ENCODE data around the gene MDN1.

MDN1 gene

DNA sequence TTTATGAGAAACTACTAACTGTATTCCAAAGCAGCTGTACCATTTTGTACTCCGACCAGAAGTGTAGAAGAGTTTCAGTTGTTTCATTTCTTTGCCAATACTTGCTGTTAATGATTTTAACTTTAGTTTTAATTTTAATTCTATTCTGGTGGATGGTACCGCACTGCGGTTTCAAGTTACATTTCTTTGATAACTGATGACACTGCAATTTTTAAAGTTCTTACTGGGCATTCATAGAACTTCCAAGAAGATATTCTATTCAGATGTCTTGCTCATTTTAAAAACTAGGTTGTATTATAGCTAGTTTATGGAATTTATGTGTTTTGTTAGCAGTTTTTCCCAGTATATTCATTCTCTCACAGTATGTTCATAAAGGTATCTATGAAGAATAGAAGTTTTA, 117.2 kb downstream of the MDN1 start:
- DNase-seq (ENCODE audit: low read depth, low spot score): no peak

DNA sequence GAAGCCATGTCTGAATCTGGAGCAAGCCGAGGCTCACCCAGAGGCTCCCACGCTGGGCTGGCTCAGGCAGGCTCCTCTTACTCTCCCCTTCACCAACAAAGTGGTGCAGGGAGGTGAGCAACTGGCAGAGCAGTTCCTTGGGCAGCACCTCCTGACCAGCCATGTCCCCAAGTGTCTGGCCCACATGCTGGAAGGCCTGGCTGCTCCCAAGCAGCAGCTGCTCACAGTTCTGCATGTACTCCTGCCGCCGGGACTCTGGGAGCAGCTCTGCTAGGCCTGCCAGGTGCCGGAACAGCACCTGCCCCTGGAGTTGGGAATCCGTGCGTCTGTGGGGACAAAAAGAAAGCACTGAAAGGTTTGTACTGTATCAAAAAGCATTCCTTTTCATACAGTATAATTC, 123.9 kb downstream of the MDN1 start:
- no peak for DNase-seq (ENCODE audit: low read depth, low spot score)

DNA sequence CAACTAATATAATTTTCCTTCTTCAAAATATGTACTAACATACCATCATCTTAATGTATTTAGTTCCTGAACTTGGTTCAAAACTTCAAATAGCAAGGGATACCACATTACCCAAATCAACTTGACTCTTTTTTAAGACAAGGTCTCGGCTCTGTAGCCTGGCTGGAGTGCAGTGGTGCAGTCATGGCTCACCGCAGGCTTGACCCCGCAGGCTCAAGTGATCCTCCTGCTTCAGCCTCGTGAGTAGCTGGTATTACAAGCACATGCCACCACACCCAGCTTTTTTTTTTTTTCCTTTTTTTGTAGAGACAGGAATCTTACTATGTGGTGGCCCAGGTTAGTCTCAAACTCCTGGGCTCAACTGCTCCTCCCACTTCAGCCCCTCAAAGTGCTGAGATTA, 125.2 kb downstream of the MDN1 start:
- DNase-seq (ENCODE audit: low read depth, low spot score): no peak

DNA sequence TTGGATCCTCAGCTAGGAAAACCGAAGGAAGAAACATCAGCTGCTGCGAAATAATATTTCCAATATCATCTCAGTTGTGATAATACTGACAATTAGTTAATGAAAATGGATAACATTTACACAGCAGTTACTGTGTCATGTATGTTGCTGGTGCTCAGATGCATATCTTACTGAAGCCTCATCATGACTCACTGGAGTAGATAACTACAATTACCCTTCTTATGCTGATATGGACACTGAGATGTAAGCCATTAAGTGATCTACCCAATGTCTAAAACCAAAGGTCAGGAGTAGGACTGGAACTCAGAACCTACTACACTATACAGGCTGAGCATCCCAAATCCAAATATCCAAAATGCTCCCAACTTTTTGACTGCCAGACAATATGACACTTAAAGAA, 126.4 kb downstream of the MDN1 start:
- DNase-seq (ENCODE audit: low read depth, low spot score): no peak

DNA sequence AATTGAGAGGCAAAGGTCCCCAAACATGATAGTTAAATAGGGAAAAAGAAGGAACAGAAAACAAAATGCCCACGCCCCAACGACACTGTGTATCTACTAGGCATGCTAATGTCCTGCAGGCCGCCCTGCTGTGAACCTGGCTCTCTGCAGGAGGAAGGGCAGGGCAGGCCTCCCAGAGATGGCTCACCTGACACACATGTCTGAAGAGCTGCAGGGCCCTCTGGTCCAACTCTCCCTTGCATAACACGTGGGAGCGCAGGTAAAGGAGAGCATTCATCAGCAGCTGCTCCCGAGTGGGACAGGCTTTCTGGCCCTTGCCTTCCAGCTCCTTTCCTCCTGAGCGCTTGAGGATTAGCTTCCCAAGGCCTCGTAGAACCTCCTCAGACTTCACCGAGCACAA, 127.3 kb downstream of the MDN1 start:
- no peak for DNase-seq (ENCODE audit: low read depth, low spot score)

DNA sequence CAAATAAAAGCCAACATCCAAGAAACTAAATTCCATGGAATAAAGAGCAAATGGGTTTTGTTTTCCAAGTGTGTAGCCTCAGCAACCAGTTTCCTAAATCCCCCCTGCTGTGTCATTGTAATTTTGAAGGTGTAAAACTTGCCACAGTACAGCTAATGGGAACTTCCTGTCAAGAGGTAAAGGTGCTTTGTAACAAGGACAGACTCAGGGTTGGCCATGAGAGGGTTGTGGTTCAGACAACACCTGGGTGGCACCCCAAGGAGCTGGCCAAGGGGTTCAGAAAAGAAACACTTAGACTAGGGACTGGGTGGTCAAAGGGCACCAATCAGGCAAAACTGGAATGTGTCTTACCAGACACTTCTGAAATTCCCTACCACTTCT, 128.7 kb downstream of the MDN1 start:
- DNase-seq (ENCODE audit: low read depth, low spot score): no peak

DNA sequence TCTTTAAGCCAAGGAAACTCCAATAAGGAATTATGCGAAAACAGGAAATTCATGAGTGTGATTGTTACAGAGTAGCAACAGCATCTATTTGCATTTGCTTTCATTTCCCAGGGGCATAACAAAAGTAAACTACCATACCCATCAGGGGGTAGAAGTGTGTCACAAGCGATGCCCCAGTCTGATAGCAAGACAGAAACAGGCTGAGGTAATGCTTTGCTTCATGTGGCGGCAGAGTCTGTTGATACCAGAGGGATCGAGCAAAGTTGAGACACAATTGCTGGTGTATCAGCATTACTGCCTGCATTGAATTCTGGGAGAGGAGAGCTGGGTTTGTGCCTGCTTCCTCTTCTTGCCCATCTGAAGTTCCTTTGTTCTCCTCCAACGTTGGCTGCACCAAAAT, 129.9 kb downstream of the MDN1 start:
- peak; percentile 23 for DNase-seq (ENCODE audit: low read depth, low spot score)

DNA sequence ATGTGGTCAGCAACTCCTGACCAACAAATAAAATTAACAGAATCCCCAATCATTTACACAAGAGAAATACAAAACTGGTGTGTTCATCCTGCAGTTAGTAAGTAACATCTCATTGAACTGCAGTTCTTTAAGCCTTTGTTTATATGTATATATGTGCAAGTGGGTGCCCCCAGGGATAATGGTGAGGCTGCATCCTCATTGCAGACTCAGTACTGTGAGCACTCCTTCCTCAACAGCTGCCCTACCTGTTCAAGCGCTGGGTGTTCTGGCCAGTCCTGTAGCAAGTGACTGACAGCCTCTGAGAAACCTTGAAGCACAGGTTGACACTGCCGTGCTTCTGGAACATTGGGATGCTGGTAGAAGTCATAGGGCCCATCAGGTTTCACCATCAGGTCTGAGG, 131.3 kb downstream of the MDN1 start:
- no peak for DNase-seq (ENCODE audit: low read depth, low spot score)

DNA sequence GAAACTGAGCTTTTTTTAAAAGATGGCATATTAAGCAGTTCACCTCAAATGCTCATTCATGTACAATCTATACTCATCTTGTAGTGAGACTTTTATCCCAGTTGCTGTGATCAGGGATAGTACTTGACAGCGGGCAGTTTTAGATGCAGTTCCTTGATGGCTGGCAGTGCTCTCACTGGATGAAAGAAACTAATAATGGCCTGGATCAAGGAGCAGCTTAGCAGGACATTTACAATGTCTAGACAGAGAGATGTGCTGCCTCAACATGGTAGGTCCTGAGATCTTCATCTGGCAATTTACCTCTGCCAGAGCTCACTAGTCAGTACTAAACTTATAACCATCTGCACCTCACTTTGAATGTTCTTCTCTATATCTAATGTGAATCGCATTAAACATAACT, 134.3 kb downstream of the MDN1 start:
- DNase-seq (ENCODE audit: low read depth, low spot score): no peak

DNA sequence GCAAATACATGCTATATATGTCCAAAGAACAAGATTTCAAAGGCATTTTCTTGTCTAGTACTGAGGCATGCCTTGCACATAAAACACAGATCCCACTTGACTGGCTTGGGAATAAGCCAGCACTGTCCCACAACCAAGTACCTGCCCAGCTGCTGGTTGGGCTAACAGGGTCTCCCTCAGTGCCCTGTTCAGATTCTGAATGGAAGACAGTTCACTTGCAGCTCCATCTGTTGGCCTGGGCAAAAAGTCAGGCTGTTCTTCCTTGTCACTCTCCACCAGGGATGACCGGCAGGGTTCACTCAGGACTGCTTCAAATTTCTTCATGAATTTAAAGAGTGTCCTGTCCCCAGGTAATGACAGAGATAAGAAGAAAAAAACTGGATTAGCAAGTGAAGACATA, 136.6 kb downstream of the MDN1 start:
- DNase-seq (ENCODE audit: low read depth, low spot score): no peak

DNA sequence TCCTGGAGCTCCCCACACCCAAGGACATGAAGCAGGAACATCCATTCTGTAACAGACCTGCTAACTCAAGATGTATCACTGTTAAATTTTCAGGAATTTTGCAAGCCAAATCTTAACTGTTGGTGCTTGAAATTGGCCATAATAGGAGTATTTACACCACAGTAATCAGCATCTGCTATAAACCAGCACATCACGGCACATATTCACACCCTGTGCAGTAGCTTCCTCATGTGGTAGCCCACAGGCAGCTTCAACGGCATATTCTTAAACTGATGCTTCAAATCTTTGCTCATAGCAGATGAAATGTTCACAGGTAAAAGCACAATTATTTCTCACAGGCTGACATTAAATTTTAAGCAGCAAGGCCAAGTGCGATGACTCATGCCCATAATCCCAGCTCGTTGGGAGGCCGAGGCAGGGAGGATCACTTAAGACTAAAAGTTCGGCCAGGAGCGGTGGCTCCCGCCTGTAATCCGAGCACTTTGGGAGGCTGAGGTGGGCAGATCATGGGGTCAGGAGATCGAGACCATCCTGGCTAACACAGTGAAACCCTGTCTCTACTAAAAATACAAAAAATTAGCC, 137.5 kb downstream of the MDN1 start:
- no peak for DNase-seq (ENCODE audit: low read depth, low spot score)

DNA sequence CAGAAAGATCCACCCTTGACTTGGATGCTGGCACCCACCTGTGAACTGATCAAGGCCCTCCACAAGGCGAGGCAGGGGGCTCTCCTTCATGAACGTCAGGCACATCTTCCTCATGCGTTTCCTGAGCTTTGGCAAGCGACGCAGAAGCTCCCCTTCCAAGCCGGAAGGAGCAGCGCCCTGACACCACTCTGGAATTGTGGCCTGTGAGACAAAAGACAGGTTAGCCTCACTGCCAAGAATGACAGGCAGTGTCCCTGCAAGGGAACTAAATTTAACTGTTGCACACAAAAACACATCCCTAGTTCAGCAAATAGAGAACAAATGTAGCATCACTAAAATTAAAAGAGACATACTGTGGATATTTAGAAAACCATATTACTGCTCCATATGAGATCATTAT, 139.0 kb downstream of the MDN1 start:
- DNase-seq (ENCODE audit: low read depth, low spot score): no peak

DNA sequence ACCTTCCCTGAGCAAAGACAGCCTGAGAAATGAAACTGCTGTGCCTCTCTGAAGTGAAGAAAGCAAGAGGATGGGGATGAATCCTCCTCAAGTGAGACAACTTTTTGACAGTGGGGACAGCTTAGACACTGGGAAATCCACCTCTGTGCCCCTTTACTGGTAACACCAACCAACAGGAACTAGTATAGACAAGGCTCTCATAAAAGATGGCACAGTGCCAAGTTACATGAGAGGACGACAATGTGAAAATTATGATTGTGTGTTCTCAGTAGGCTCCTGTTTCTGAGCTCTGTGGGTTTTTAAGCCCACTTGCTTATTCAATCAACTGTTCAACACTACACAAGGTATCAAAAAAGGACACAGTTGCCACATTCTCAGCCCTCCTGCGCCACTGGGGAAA, 139.4 kb downstream of the MDN1 start:
- DNase-seq (ENCODE audit: low read depth, low spot score): no peak

DNA sequence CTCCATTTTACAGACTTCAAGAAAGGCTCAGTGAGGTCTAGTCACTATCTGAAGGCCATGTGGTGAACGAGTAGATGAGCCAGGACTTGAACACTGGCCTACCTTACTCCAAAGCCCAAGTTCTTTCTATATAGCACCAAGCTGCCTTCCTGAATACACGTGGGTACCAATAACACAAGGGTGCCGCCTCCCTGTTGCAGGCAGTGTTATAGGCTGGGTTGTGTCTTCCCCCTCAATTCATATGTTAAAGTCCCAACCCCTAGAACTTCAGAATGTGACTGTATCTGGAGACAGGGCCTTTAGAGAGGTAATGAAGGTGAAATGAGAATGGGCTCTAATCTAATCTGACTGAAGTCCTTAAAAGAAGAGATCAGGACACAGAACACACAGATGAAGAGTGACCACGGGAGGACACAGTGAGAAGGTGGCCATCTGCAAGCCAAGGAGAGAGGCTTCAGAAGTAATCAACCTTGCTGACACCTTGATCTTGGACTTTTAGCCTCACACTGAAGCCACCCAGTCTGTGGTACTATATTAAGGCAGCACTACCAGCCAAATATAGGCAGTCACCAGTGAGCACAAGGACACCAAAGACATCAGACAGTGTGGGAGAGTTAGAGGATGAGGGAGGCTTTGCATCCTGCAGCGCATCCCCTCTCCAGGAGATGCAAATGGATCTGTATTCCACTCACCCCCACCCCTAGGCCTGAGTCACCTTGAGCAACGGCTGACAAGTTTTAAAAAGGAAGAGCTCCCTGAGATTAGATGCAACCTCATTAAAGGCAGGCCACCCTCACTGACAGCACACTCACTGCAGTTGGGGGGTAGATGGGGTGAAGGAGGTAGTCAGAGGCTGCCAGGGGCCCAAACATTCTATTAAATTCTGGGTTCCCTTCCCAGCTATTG, 140.1 kb downstream of the MDN1 start:
- no peak for DNase-seq (ENCODE audit: low read depth, low spot score)

DNA sequence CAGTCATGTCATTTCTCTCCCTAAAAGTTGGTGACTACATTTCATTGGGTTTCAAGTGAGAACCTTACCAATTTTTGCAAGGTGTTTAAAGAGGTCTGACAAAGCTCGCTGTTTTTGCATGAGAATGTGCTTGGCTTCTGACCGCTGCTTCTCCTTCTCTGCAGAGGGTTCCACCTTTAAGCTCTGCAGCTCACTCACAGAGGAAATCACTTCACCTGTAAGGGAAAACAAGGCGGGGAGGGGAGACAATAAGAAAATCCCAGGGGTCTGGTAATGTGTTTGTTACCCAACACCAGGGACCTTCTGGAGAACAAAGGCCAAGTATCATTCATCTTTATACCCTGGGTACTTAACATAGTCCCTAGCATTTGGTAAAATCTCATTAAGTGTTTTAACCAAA, 141.1 kb downstream of the MDN1 start:
- no peak for DNase-seq (ENCODE audit: low read depth, low spot score)

DNA sequence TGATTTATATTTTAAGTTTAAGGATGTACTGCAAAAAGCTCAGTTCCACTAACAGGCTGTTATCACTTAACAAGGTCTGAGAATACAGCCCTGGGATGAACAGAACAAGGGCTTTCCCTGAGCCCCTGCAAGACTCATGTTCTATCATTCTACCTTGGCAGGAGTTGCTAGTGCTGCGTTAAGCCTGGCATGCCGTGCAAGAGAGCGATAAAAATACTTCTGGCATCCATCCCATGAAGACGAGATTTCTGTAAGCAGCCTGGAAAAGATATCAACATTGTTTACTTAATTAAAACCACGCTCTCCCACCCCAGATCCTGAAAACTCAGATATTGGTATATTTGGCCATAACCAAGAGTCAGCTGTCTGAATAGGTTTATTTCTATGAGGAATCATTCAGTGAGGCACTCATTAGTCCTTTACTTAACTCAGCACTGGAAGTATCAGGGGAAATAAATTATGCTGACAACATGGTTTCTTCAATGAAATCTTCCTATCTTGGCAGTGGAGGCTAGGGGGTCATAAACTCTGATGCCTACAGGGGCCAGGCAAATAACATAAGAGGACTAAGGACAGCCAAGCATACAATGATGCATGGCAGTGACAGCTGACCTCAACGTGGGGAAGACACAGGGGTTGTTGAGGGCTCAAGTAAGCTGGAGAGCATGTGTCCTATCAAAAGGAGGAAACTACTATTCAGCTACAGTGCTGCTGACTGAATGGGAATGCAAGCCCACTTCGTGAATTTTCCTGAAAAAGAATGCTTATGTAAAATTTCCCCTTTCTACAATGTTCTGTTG, 143.4 kb downstream of the MDN1 start:
- no peak for DNase-seq (ENCODE audit: low read depth, low spot score)

DNA sequence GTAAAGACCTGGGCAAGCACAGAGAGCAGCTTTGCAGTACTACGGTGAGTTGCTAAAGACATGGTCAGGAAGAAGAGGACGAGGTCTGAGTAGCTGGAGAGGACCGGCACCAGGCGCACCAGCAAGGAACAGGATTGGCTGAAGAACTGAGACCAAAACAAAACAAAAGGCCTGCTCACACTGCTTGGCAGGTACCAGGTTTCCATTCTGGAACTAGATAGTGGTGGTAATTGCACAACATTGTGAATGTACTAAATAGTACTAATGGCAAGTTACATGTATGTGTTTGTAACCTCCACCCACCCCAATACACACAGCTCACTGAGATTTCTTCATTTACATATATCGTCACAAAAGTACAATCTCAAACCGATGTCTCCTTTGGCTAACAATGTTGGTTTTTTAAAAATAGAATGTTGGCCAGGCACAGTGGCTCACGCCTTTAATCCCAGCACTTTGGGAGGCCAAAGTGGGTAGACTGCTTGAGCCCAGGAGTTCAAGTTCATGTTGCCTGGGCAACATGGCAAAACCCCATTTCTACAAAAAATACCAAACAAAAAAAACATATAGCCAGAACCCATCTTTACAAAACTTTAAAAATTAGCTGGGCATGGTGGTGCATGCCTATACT, 148.5 kb downstream of the MDN1 start:
- DNase-seq (ENCODE audit: low read depth, low spot score): no peak

DNA sequence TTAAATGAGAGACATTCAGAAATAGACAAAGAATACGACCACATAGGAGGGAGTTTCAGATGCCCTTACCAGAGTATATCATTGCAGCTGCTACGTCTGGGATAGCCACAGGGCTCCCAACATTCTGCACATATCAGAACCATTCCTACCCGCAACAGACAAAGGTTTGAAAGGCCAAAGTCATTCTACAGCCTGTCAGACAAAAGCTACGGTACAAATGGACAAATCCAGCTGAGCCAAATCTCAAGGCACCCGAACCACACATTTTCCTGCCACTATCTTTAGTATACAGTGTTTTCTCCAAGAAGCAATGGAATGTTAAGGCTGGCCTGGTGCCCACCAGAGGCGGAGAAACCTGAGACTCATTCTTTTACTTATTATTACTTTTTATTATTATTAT, 150.6 kb downstream of the MDN1 start:
- no peak for DNase-seq (ENCODE audit: low read depth, low spot score)

DNA sequence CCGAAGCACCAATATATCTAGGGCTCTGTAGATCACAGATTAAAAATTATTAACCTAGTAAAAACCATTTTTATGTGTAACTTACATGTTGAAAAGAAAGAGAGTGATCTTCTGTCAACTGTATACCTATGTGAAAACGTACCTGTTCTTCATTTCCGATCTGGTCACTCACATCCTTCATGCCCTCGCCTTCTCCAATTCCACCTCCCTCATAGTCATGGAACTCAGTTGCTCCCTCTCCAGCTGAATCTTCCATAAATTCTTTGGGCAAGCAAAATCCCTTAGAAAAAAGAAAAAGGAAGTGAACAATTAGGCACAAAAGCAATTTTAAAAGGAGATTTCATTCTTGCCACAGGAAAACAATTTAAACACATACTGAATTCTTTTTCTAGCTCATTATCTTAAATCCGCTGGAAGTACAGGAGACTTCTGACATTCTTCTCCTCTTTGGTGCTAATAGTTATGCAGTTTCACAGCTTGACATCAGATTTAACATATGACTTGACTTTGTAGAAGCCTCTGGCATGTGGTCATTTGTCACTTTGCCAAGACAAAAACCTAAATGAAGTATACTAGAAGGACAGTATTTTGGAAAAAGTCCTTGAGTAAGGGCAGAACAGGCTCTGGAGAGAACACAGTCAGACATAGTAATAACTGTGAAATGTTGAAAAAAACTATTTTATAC, 151.6 kb downstream of the MDN1 start:
- no peak for DNase-seq (ENCODE audit: low read depth, low spot score)

DNA sequence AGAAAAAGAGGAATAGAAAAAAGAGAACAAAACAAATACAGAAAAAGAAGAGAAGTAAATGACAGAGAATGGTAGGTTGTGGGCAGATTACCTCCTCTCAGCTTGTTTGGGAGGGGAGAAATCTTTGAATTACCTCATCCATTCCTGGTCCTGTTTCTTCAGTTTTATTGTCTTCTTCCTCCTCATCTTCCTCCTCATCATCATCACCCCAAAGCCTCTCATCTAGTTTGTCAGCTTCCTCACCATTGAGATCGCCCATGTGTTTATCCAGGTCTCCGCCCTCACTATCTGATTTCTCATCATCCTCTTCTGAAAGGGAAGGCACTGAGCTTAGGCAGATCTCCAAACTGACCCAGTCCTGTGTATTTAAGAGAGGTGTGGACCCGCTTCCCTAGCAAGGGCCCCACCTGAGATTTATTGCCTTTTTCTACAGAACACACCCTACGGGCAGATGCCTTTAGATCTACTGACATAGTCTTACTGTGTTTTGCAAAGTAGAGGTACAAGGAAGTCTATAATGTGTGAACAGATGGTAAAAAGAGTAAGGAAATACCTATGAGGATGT, 156.9 kb downstream of the MDN1 start:
- DNase-seq (ENCODE audit: low read depth, low spot score): no peak

DNA sequence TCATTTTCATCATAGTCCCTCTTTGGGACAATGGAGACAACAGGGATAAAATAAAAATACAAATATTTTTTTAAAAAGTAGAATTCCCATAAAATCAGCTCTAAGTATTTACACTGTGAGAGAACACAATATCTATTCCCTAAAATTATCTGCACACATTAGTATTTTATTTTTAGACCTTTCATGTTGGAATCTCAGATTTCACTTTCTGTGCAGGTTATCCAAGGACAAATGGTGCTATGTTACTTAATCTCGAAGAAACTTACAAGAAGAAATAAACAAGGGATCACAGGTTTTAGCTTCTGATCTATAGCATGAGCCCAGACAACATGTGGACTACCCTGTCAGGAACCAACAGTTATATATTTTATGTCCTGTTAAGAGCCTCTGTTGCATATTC, 158.0 kb downstream of the MDN1 start:
- DNase-seq (ENCODE audit: low read depth, low spot score): no peak
